ENCODE measurements around the gene GDI1.
A peak's percentile ranks its signal among the peaks of the same experiment; 100 is the strongest.

The GDI1 gene

DNA sequence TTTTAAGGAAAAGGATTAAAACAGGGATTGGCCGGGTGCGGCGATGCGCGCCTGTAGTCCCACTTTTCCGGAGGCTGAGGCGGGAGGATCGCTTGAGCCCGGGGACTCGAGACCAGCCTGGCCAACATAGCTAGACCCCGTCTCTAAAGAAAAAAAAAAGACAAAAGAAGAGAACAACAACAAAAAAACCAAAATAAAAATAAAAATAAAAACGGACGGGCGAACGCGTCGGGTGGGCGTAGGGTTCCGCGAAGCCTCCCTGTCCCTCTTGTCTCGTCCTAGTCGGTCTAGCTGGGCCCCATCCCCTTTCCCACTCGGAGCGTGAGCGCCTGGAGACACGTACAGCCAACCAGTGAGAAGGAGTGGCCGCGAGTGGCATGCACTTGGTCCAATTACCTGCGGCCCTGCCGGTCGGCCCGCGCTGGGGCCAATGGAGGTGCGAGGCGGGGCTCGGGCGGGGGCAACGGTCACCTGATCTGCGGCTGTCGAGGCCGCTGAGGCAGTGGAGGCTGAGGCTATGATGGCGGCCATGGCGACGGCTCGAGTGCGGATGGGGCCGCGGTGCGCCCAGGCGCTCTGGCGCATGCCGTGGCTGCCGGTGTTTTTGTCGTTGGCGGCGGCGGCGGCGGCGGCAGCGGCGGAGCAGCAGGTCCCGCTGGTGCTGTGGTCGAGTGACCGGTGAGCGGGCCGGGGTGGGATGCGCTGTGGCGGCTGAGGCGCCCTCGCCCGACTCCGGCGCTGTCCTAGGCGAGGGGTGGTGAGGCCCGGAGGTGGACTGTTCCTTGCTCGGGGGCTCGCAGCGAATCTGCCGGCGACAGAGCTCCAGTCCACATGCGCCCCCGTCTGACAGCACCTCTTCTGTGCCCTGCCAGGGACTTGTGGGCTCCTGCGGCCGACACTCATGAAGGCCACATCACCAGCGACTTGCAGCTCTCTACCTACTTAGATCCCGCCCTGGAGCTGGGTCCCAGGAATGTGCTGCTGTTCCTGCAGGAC is 8.5 kb upstream of the GDI1 start, which contains the start of gene ATP6AP1 (continued):
- TF ChIP-seq HOXA7 (CRISPR knock-in tag; IDR thresholded peaks at IDR 0.05; ENCODE audit: borderline replicate concordance) (no peak), ZXDB (tag by site-specific recombination; IDR thresholded peaks at IDR 0.05) (peak; percentile 49), ZNF184 (tag by site-specific recombination; IDR thresholded peaks at IDR 0.05) (no peak), WT1 (tag by site-specific recombination; IDR thresholded peaks at IDR 0.05) (no peak), ZNF311 (tag by site-specific recombination; IDR thresholded peaks at IDR 0.05; ENCODE audit: borderline replicate concordance) (no peak), ZNF830 (tag by site-specific recombination; IDR thresholded peaks at IDR 0.05; ENCODE audit: low read depth) (no peak), ZNF350 (tag by site-specific recombination; IDR thresholded peaks at IDR 0.05) (no peak), ZNF610 (tag by site-specific recombination; IDR thresholded peaks at IDR 0.05; ENCODE audit: borderline replicate concordance) (no peak), ZNF23 (tag by site-specific recombination; IDR thresholded peaks at IDR 0.05; ENCODE audit: borderline replicate concordance) (no peak), ZNF560 (tag by site-specific recombination; IDR thresholded peaks at IDR 0.05; ENCODE audit: borderline replicate concordance) (no peak), ZNF404 (tag by site-specific recombination; IDR thresholded peaks at IDR 0.05) (no peak), ZNF274 (IDR thresholded peaks at IDR 0.05; ENCODE audit: low read length) (no peak), ZNF274 (tag by site-specific recombination; IDR thresholded peaks at IDR 0.05; ENCODE audit: borderline replicate concordance) (no peak), ZNF266 (tag by site-specific recombination; IDR thresholded peaks at IDR 0.05; ENCODE audit: low read depth) (no peak), ZNF394 (tag by site-specific recombination; IDR thresholded peaks at IDR 0.05; ENCODE audit: borderline replicate concordance) (no peak), ZNF792 (tag by site-specific recombination; IDR thresholded peaks at IDR 0.05) (no peak), GLI4 (tag by site-specific recombination; IDR thresholded peaks at IDR 0.05) (no peak), ZNF843 (tag by site-specific recombination; IDR thresholded peaks at IDR 0.05) (no peak), ZNF548 (tag by site-specific recombination; IDR thresholded peaks at IDR 0.05) (no peak)
- TF ChIP-seq, protein P1, sequence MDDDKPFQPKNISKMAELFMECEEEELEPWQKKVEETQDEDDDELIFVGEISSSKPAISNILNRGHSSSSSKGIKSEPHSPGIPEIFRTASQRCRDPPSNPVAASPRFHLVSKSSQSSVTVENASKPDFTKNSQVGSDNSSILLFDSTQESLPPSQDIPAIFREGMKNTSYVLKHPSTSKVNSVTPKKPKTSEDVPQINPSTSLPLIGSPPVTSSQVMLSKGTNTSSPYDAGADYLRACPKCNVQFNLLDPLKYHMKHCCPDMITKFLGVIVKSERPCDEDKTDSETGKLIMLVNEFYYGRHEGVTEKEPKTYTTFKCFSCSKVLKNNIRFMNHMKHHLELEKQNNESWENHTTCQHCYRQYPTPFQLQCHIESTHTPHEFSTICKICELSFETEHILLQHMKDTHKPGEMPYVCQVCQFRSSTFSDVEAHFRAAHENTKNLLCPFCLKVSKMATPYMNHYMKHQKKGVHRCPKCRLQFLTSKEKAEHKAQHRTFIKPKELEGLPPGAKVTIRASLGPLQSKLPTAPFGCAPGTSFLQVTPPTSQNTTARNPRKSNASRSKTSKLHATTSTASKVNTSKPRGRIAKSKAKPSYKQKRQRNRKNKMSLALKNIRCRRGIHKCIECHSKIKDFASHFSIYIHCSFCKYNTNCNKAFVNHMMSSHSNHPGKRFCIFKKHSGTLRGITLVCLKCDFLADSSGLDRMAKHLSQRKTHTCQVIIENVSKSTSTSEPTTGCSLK (tag by site-specific recombination; IDR thresholded peaks at IDR 0.05) = no peak
- TF ChIP-seq, protein P2, sequence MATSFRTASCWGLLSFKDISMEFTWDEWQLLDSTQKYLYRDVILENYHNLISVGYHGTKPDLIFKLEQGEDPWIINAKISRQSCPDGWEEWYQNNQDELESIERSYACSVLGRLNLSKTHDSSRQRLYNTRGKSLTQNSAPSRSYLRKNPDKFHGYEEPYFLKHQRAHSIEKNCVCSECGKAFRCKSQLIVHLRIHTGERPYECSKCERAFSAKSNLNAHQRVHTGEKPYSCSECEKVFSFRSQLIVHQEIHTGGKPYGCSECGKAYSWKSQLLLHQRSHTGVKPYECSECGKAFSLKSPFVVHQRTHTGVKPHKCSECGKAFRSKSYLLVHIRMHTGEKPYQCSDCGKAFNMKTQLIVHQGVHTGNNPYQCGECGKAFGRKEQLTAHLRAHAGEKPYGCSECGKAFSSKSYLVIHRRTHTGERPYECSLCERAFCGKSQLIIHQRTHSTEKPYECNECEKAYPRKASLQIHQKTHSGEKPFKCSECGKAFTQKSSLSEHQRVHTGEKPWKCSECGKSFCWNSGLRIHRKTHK (tag by site-specific recombination; IDR thresholded peaks at IDR 0.05) = no peak
- TF ChIP-seq, protein P3, sequence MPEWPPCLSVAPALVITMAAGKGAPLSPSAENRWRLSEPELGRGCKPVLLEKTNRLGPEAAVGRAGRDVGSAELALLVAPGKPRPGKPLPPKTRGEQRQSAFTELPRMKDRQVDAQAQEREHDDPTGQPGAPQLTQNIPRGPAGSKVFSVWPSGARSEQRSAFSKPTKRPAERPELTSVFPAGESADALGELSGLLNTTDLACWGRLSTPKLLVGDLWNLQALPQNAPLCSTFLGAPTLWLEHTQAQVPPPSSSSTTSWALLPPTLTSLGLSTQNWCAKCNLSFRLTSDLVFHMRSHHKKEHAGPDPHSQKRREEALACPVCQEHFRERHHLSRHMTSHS (tag by site-specific recombination; IDR thresholded peaks at IDR 0.05) = no peak
- TF ChIP-seq, protein P4, sequence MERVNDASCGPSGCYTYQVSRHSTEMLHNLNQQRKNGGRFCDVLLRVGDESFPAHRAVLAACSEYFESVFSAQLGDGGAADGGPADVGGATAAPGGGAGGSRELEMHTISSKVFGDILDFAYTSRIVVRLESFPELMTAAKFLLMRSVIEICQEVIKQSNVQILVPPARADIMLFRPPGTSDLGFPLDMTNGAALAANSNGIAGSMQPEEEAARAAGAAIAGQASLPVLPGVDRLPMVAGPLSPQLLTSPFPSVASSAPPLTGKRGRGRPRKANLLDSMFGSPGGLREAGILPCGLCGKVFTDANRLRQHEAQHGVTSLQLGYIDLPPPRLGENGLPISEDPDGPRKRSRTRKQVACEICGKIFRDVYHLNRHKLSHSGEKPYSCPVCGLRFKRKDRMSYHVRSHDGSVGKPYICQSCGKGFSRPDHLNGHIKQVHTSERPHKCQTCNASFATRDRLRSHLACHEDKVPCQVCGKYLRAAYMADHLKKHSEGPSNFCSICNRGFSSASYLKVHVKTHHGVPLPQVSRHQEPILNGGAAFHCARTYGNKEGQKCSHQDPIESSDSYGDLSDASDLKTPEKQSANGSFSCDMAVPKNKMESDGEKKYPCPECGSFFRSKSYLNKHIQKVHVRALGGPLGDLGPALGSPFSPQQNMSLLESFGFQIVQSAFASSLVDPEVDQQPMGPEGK (tag by site-specific recombination; IDR thresholded peaks at IDR 0.05) = peak; percentile 90
- TF ChIP-seq, protein P5, sequence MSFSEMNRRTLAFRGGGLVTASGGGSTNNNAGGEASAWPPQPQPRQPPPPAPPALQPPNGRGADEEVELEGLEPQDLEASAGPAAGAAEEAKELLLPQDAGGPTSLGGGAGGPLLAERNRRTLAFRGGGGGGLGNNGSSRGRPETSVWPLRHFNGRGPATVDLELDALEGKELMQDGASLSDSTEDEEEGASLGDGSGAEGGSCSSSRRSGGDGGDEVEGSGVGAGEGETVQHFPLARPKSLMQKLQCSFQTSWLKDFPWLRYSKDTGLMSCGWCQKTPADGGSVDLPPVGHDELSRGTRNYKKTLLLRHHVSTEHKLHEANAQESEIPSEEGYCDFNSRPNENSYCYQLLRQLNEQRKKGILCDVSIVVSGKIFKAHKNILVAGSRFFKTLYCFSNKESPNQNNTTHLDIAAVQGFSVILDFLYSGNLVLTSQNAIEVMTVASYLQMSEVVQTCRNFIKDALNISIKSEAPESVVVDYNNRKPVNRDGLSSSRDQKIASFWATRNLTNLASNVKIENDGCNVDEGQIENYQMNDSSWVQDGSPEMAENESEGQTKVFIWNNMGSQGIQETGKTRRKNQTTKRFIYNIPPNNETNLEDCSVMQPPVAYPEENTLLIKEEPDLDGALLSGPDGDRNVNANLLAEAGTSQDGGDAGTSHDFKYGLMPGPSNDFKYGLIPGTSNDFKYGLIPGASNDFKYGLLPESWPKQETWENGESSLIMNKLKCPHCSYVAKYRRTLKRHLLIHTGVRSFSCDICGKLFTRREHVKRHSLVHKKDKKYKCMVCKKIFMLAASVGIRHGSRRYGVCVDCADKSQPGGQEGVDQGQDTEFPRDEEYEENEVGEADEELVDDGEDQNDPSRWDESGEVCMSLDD (tag by site-specific recombination; IDR thresholded peaks at IDR 0.05) = no peak
- TF ChIP-seq, protein P6, sequence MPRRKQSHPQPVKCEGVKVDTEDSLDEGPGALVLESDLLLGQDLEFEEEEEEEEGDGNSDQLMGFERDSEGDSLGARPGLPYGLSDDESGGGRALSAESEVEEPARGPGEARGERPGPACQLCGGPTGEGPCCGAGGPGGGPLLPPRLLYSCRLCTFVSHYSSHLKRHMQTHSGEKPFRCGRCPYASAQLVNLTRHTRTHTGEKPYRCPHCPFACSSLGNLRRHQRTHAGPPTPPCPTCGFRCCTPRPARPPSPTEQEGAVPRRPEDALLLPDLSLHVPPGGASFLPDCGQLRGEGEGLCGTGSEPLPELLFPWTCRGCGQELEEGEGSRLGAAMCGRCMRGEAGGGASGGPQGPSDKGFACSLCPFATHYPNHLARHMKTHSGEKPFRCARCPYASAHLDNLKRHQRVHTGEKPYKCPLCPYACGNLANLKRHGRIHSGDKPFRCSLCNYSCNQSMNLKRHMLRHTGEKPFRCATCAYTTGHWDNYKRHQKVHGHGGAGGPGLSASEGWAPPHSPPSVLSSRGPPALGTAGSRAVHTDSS (tag by site-specific recombination; IDR thresholded peaks at IDR 0.05) = no peak
- TF ChIP-seq, protein P7, sequence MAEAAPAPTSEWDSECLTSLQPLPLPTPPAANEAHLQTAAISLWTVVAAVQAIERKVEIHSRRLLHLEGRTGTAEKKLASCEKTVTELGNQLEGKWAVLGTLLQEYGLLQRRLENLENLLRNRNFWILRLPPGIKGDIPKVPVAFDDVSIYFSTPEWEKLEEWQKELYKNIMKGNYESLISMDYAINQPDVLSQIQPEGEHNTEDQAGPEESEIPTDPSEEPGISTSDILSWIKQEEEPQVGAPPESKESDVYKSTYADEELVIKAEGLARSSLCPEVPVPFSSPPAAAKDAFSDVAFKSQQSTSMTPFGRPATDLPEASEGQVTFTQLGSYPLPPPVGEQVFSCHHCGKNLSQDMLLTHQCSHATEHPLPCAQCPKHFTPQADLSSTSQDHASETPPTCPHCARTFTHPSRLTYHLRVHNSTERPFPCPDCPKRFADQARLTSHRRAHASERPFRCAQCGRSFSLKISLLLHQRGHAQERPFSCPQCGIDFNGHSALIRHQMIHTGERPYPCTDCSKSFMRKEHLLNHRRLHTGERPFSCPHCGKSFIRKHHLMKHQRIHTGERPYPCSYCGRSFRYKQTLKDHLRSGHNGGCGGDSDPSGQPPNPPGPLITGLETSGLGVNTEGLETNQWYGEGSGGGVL (tag by site-specific recombination; IDR thresholded peaks at IDR 0.05) = no peak

All from HEK293 (cell line).